Fibroblast of skin of left quadriceps (primary cell): Measurements from ENCODE around the gene CTXN3.
"Not testable (repeated sequence)": the region's sequence is repeated elsewhere in the genome, so short reads cannot be mapped to it uniquely, and the experiment has no call there.

Experiments used
- DNase-seq, 2 experiments: peaks; one replicate each; pipeline ENCODE4 v3.0.0-alpha.2; 2013; ENCODE audit warnings: low read depth in 2 of 2

CTXN3 gene

DNA sequence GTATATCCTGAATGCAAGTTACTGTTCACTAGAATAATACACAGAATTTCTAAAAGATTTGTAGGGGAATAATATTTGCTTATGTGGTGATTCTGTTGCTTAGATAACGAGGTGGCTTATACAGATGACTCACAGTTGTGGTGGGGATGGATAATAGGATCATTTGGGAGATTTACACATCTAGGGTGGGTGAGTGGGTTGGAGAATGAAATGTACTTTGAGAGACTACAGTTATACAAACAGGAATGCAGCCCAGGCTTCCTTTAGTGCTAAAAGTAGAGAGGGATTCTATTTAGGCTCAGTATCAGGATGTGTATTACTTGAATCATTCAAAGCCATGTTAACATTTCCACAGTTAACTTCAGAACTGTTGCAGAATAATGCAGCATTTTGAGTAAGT lies 1.8 kb downstream of the CTXN3 start:
- peak; percentile 16 to 31 for DNase-seq

DNA sequence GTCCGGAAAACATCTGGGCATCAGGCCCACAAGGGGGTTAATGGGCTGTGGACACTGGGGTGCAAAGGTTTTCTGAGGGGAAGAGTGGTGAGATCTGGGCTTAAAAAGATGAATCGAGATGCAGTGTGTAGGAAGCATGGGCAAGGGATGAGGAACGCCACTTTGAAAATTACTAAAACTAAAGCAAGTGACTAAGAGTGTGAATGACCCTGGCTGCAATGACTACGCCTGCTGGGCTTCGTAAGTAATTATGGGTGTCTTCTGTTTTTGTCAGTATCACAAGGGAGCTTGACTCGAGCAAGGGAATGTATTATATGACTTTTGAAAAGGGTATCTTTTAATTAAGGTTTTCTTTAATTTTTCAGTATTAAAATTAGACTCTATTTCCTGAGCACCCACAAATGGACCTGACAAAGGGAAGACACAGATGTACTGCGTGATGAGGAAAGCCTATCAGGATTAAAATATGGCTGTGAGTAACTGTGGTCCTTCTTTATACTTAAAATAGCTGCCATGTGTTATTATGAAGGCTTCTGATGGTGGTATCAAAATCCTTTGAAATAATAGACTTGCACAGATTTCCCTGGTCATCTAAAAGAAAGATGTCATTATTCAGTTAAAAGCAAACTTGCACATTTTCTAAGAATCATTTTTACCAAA lies 4.2 kb downstream of the CTXN3 start:
- DNase-seq = no peak

DNA sequence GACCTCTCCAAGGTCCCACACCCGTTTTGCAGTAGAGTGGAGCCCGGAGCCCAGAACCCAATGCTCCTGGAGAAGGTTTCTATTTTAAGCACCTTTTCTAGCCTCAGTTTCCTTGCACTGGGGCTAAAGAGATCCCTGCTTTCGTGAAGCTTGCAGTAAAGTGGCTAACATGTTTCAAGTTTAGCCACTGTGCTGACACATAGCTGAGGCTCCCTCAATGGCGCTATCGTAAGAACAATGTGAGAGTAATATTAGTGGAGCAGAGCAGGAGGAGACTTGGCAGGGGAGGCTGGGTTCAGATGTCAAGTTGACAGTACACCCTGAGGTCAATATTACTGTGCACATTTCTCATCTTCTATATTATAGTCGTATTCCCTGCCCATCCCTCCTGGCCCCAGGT lies 7.9 kb downstream of the CTXN3 start:
- DNase-seq = no peak

DNA sequence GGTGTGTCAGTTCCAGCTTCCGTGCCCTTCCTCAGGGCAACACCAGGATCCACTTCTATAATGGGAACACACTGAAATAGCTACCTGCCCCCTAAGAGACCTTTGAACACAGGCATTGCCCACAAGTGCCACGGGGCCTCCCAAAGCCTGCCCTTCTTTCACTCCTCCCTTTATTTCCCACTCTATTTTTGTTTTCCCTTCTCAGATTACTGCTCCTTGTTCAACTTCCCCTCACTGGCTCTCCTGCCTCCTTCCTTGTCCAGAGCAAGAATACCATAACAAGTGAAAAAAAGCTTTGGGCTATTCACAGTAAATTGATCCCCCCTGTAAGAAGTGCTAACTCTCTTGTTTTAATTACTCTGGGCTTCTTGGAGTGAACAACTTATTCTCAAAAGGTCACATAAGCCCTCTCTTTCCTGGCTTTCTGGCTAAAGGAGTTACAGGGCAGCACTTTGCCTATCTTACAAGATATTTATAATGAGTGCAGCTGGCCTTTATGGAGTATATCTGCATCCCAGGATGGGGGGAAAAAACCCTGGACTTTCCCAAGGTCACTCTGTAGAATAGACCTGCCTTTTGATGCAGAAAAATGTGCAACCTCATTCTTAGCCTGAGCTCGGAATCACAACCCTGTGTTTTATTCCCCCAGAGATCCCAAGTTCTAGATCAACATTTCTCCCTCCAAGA lies 11.3 kb downstream of the CTXN3 start:
- DNase-seq = no peak

DNA sequence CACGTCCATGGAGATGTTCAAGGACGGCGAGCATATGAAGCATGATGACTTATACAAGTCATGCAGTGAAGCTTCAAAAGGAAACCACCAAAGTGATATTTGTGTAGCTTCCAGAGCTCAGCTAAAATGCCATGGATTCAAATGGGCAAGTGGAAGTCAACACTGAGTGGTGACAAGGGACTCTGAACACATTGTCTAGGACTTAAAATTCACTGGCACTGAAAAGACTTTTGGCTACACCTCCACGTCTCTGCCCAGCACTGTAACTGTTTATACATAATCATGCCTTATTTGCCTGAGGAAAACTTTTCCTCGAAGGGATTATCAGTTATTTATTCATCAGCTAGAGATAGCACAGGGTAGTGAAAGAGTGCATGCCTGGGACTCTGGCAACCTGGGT lies 15.2 kb downstream of the CTXN3 start:
- DNase-seq = no peak

DNA sequence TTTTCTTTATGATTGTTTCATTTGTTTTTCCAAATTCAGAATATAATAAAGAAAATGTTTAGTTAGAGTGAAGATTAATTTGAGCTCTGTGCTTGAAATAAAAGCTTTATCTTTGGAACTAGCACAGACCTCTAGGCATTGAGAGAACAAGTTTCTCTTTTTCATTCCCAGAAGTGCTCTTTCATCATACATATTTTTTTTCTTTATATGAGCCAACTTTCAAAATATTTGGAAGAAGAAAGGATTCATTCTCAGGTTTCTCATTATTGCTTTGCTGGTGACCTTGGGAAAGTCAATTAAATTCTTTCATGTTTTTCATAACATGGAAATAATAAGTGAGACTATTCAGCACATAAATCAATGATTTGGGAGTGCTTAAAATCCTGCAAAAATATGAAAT lies 16.8 kb downstream of the CTXN3 start:
- no peak for DNase-seq

DNA sequence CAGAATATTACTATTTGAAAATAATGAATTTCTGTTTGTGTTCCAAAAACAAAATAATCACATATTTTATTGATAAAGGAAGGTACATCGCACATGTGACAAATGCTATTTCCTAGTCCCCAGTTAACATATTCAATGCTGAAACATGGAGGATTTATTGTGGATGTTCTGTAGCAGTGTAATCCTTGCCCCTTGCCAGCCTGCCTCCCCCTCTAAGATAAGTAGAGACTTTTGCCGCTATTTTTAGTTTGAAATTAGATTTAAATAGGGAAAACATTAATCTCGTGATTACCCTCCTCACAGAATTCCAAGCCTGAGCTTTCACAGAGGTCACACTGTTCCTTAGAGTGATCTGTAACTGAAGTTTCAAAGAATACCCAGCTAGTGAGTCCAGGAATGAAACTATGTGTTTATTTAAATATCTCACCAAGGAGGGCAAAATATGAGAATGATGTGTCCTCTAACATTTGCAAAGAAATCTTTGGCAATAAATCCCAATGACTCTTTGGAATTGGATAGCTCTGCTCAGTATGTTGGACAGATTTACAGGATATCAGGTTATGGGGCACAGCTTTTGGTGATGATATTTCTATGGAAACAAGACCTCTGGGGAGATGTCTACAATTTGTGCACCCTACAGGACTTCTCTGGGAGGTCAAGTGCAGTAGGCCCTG lies 17.3 kb downstream of the CTXN3 start:
- DNase-seq = no peak

DNA sequence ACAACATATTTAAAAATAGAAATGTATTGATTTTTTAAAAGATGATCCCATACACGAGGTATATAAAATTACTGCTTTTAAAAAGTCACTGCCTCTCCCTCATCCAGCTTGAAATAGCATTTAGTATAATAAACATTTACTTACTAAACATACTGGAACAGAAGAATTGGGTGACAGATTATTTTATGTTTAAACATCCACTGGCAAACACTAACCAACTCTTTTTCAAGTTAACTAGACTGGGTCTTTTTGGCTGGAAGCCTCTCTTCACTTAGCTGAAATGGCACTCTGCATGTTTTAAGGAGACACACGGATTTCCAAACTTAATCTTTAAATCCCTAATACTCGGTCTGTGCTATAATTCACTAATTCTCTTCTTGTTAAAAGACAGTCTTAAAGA lies 19.0 kb downstream of the CTXN3 start:
- DNase-seq = no peak

DNA sequence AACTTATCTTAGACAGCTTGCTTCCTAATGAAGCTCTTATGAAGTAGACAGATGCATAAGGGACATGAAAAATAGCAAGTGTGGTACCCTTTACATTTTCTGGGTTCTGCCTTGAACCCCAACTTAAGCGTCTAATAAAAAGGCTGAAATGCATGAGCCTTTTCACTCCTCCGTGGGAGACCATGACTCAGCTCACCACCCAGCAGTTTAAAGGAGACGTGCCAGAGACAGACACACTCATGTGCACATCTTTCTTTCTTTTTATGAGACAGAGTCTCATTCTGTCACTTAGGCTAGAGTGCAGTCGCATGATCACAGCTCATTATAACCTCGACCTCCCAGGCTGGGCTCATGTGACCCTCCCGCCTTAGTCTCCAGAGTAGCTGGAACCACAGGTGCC lies 22.3 kb downstream of the CTXN3 start:
- DNase-seq = no peak

DNA sequence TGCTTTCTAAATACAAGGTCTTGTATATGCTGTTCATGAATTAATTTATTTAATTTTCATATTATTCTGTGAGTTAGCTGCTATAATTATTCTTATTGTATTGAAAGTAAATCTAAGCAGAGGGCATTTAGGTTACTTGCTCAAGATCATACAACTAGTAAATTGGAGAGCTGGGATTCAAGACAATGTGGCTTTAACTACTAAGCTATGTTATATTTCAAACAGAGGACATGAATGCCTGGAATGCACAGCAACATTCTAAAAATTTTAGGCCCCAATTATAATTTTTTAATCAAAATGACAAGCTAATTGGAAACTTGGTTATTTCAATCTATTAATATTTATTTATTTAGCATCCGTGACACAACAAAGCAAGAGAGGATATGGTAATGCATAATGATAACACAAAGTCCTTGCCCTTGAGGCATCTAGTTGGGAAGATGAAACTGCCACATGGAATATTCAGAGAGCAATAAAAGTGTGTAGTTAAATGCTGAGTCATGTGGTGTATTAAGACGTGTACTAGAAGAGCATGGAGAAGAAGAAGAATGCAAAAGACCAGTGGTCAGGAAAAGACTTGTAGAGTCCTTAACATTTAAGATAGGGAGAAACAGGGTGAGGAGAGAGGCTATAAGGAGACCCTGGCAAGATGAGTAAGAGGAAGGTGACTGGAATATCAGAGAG lies 24.4 kb downstream of the CTXN3 start:
- no peak for DNase-seq

DNA sequence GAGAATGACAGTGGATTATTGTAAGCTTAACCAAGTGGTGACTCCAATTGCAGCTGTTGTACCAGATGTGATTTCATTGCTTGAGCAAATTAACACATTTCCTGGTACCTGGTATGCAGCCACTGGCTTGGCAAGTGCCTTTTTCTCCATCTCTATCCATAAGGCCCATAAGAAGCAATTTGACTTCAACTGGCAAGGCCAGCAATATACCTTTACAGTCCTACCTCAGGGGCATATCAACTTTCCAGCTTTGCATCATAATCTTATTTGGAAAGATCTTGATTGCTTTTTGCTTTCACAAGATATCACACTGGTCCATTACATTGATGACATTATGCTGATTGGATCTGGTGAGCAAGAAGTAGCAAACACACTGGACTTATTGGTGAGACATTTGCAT lies 28.1 kb downstream of the CTXN3 start:
- not testable (repeated sequence) for DNase-seq

DNA sequence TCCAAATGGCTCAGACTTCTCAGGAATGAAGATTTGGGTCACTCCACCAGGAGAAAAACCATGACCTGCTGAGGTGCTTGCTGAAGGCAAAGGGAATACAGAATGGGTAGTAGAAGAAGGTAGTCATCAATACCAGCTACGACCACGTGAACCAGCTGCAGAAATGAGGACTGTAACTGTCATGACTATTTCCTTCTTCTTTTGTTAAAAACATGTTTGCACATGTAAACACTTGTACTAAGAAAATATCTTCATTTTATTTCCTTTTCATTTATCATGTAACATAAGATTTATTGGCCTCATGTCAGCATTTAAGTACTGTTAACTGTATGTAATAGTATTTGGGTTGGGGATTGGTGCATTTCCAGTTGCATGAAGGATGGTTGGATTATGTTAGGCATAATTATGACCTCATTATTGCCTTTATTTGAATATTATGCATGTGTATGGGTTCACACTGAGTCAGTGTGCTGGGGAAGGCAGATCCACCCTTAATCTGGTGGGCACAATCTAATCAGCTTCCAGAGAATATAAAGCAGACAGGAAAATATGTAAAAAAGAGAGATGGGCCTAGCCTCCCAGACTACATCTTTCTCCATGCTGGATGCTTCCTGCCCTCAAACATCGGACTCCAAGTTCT lies 30.9 kb downstream of the CTXN3 start:
- DNase-seq = not testable (repeated sequence)

DNA sequence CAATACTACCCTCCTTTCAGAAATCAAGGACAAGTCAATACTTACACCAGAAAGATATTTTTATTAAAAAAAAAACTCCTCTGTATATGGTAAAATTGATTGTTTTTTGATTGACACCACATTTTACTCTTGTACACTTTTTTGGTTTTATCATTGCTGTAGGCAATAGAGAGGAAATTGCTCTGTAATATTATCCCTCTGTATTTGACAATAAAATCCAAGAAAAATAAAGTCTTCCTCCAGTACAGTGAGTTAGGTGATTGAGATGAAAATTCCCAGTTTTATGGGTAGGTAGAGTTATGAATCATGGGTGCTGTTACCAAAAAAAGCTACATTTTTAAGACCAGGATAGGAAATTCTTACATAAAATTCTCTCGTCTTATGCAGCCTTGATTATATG lies 31.7 kb downstream of the CTXN3 start:
- no peak for DNase-seq

DNA sequence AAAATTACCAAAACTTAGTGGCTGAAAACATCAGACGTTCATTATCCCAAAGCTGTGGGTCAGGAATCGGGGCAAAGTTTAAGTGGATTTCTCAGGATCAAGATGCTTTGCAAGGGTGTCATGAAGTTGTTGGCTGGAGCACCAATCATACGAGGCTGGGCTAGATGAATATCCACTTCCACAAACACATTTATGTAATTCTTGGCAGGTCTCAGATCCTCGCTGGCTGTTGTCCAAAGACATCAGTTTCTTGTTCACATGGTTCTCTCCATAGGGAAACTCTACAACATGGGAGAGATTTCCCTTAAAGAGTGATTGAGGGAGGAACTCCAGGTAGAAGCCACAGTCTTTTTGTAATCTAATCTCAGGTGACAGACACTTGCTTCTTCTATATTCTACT lies 34.1 kb downstream of the CTXN3 start:
- no peak for DNase-seq

DNA sequence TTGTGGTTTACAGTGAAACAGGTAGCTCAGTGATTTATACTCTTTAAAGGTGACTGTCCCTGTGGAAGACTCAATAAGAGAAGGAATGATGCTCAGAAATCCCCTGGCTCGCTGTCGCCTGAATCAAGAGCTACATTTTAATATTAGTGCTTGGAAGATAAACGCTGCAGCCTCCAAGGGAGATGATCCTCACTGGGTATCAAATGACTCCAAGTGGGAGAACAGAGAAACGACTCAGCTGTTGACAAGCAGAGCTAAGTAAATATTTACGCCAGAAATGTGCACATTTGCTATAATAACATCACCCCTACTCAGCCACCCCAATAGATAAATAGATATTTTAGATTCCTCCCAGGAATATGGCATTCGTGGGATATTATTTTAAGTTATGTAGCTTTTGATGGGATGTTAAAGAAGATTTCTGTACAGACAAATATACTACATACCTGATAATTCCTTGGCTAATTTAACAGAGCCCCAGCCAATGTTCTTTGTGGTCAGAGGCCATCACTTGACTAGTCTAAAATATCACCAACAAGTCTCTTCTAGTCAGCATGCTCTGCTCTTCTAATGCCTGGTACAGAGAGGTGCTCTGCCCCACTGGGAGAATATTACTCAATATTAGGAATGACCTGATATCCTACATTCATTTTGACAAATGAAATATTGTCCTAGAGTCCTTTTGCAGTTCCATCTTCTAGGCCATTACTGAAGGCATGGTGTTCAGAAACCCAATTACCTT lies 36.0 kb downstream of the CTXN3 start:
- no peak for DNase-seq

DNA sequence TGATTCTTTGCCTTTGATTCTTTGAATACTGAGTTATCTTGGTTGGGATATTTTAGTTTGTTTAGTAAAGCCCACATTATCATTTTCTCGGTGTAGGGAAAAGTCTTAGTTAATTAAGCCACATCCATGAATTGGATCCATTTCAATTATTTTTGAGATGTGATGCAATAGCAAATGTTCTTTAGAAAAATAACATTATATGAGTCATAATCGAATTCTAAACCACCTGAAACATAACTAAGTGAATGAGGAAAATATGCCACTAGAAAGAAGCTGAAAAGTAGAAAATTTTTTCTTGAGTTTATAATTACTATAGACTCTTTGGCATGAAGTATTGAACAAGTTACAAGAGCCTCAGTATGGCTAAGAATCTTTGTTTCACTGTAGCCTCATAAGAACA lies 36.8 kb downstream of the CTXN3 start:
- DNase-seq = no peak

DNA sequence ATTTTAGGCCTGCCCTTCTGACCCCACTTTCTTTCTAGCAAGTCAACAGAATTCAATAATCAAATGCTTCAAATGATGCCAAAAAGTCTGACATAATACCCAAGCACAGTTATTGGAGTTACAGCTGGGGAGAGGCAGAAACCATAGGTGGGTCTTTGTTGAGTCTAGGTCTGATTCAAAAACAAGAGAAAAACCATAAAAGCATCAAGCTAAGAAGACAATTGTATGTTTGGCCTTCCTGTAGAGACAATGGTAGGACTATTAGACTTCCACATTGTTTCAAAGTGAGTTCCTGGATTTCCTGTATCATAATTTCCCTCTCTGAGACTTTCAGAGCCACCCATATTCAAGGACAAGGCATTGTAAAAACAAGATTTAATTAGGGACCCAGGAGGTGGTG lies 37.5 kb downstream of the CTXN3 start:
- no peak for DNase-seq

DNA sequence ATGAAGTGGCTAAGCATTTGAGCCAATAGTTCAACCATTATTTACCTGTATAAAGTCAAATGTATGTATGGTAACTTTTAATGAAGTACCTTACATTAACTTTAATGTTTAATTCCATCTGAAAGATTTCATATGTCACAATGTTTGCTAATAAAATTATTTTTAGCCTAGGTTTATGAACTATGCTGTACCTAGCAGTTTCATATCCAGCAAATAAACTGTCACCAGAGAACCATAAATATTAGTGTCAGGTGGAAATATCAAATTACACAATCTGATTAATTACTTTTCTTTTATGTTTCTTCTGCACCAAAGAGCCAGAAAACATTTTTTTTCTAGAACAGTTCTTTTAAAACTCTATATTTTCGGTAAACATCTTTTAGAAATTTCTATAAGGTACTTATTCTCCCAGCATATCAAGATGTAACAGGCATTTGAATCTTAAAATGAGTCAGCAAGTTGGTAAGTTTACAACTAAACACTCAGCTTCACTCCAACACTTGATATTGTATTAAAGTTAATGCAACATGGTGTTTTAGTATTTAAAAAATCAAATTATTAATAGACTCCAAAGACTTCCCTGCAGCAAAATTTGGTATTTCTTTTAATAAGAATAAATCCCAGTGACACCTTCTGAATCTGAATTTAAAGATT lies 45.8 kb downstream of the CTXN3 start:
- DNase-seq = no peak

DNA sequence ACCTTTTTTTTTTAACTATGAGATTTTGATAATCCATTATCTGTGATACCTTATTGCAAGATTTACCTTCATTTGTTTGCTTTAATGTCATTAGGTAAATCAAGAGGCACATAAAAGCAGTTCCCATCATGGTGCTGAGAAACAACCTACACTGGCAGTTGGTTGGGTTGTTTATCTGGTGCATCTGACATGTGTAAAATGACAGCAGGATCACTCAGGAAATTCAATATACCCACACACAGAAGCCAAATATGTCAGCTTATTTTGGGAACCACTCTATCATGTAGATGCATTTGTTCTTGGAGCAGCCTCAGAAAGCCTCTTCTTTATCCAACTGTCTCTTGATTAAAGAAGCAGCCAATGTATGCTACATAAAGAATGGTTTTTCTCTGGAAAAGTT lies 46.5 kb downstream of the CTXN3 start:
- DNase-seq = no peak

DNA sequence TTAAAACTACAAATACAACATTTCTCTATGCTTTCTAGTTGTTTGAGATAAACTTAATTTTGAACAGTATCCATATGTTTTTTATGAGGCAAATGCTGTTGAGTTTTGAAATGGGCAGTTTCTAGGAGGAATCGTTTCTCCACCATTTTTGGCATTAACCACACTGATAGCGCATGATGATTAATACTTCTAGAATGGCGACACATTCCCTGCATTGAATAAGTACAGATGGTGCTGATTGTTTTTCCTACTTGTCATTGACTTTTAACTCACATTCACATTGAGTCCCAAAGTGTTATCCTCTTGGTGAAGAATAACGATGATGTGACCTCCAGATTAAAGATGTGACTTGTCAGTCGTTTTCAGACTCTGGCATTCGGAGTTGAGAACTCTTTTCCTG lies 47.8 kb downstream of the CTXN3 start:
- DNase-seq = peak; percentile 69 to 70
